MCF 10A (cell line): ENCODE results near the gene GRAMD1B. TPM values are rescaled to one million over a fixed set of nuclear protein-coding genes. Genes with fewer than 3 reads are reported as not detected.

Experiments used
- BruUV-seq: library from RNA; stranded (reverse); fragments of 400-500 nt; replicated peaks from 2 replicates; lab custom pipeline; 2021; lab: Mats Ljungman, UMichigan
- CTCF ChIA-PET: fragments of 300-600 bp; sonication (Branson Sonifier 250); formaldehyde crosslinking; extraction: SDS; loops from one replicate; lab custom pipeline; 2021; ENCODE audit warnings: antibody characterized with exemption, inconsistent platforms; lab: Yijun Ruan, JAX
- POLR2A ChIA-PET: fragments of 300-600, 350-650 bp; sonication (Branson Sonifier 250); formaldehyde crosslinking; extraction: SDS; loops from one replicate; lab custom pipeline; 2020; ENCODE audit warnings: antibody characterized with exemption, inconsistent platforms; lab: Yijun Ruan, JAX
- DNase-seq: peaks from one replicate; pipeline ENCODE4 v3.0.0-alpha.2; 2018; ENCODE audit not compliant: unreplicated experiment
- H3K27ac Mint-ChIP-seq: one replicate; pipeline ENCODE4 v1.8.0; 2022; ENCODE audit warnings: mild to moderate bottlenecking, low read depth, mixed read lengths; ENCODE audit not compliant: unreplicated experiment
- H3K27me3 Mint-ChIP-seq: one replicate; pipeline ENCODE4 v1.8.0; 2022; ENCODE audit warnings: mixed read lengths; ENCODE audit not compliant: insufficient read depth, unreplicated experiment
- H3K36me3 Mint-ChIP-seq: one replicate; pipeline ENCODE4 v1.8.0; 2022; ENCODE audit warnings: mild to moderate bottlenecking, moderate library complexity, mixed read lengths; ENCODE audit not compliant: insufficient read depth, unreplicated experiment
- H3K4me1 Mint-ChIP-seq: one replicate; pipeline ENCODE4 v1.8.0; 2022; ENCODE audit warnings: mixed read lengths; ENCODE audit not compliant: insufficient read depth, unreplicated experiment
- H3K4me3 Mint-ChIP-seq: one replicate; pipeline ENCODE4 v1.8.0; 2022; ENCODE audit warnings: mild to moderate bottlenecking, moderate library complexity, mixed read lengths; ENCODE audit not compliant: unreplicated experiment
- H3K9me3 Mint-ChIP-seq: one replicate; pipeline ENCODE4 v1.8.0; 2022; ENCODE audit warnings: mixed read lengths; ENCODE audit not compliant: unreplicated experiment
- CTCF ChIP-seq: fragments of 200-600 bp; IDR thresholded peaks from one replicate; pipeline ENCODE4 v1.8.0; 2022; ENCODE audit warnings: antibody characterized with exemption, mild to moderate bottlenecking; ENCODE audit not compliant: unreplicated experiment
- intact Hi-C: fragments of 100-400 bp; cut with micrococcal nuclease; formaldehyde crosslinking; loops from 2 replicates; pipeline ENCODE4 v1.14.1; 2022
- total RNA-seq: library from RNA; stranded (reverse); gene quantifications from 2 replicates; pipeline ENCODE4 v1.2.3, GENCODE V29; 2022

The GRAMD1B gene
- total RNA-seq, 1 experiment from 2014 or later = 0.26 TPM

DNA sequence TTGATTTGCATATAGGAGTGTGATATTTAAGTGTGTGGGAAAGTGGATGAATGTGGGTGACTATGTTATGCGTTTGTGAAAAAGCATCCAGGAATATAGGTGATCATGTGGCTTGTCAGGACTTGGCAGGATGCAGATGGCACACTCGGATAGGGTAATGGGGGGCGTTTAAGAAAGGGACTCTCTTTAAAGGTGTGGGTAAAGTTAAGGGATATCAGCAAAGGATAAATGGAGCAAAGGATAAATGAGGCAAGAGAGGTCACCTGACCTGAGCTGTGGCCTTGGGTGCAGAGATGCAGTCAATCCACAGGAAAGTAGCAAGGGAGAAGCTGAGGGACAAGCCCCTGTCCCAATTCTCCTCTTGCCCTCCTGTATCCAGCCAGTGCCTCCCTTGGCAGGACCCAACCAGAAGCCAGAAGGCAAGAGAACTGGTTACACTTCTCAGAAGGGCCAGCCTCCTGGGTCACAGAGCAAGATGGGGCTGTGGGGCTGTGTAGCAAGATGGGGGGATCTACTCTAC is 47.5 kb upstream of the GRAMD1B start:
- no peak for TF ChIP-seq CTCF
- Mint-ChIP-seq H3K27ac (no peak overlapping the region), H3K4me1 (no peaks in the 10 kb centered on the region), H3K27me3 (peaks cover 34% of the 10 kb centered on the region), H3K9me3 (no peaks in the 10 kb centered on the region), H3K4me3 (no peak overlapping the region), H3K36me3 (no peaks in the 10 kb centered on the region)
- no TSS peak for BruUV-seq
- no peak for DNase-seq
- ChIA-PET CTCF (interaction anchor here (1.0 kb wide), 1 partner anchor 24 kb away, joined by 3 read pairs; no protein-coding TSS in a partner anchor), POLR2A (no interaction called here)
- intact Hi-C loops = no loop called here

GRCh38 chr11:123384116-123384515 is 46.0 kb upstream of the GRAMD1B start:
- no TSS peak for BruUV-seq
- Mint-ChIP-seq H3K4me3 (no peak overlapping the region), H3K36me3 (no peaks in the 10 kb centered on the region), H3K4me1 (no peaks in the 10 kb centered on the region), H3K27me3 (peaks cover 21% of the 10 kb centered on the region), H3K9me3 (no peaks in the 10 kb centered on the region), H3K27ac (no peak overlapping the region)
- intact Hi-C loops = no loop called here
- ChIA-PET CTCF (interaction anchor here (0.5 to 0.9 kb wide), 2 partner anchors 23 to 285 kb away, joined by 3 read pairs; no protein-coding TSS in a partner anchor), POLR2A (no interaction called here)
- no peak for TF ChIP-seq CTCF
- no peak for DNase-seq

DNA sequence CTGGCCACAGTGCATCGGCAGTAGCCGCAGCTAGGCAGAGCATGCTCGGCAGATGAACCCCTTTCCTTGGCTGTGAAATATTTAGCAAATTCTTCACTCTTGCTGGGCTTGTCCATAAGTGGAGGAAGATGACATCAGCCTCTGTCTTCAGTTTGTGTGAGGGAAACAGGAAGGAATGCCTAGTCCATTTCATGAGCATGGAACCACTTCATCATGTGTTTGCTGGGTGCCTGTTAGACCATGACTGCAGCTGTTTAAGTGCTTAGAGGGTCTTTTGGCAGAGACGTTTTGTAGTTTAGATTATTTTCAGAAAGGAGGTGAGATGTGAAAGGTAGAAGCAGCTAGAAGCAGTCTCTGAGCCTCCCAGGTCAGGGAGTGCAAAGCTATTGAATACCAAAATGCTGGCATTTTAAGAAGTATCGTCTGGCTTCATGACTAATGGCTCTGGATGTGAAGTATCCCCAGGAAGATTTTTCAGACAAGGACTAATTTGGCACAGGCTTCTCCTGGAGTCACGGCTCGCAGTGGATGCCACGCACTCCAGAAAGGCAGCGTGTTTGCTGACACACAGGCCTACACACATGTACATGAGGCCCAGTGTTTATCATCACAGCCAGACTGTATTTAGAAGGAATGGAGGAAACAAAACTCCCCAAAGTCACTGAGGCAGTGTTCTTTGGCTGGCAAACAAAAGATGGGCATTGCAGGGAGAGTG is 43.1 kb upstream of the GRAMD1B start:
- H3K9me3 Mint-ChIP-seq = no peaks in the 10 kb centered on the region
- CTCF ChIA-PET = interaction anchor here (1.2 to 2.3 kb wide), 2 partner anchors 20 to 86 kb away, joined by 3 to 15 read pairs; no protein-coding TSS in a partner anchor

More for the DNA sequence above, 43.1 kb upstream of the GRAMD1B start:
- no peak for DNase-seq
- no peak overlapping the region for H3K27ac Mint-ChIP-seq
- no TSS peak for BruUV-seq
- H3K4me1 Mint-ChIP-seq = no peaks in the 10 kb centered on the region
- H3K27me3 Mint-ChIP-seq = peaks cover 19% of the 10 kb centered on the region
- intact Hi-C loops = no loop called here
- POLR2A ChIA-PET = no interaction called here
- no peaks in the 10 kb centered on the region for H3K36me3 Mint-ChIP-seq
- TF ChIP-seq CTCF = no peak
- no peak overlapping the region for H3K4me3 Mint-ChIP-seq
